HepG2 (cell line): ENCODE data around the gene EGLN1. TPM values are rescaled to one million over a fixed set of nuclear protein-coding genes. Genes with fewer than 3 reads are reported as not detected.
A peak's percentile ranks its signal among the peaks of the same experiment; 100 is the strongest.

Experiments
- HNRNPLL ChIP-seq: fragments of 200-400 bp; formaldehyde crosslinking; IDR thresholded peaks from 2 replicates; pipeline ENCODE4 v1.6.1; 2017; ENCODE audit warnings: mild to moderate bottlenecking, low read depth, low read length; ENCODE audit not compliant: poor library complexity, severe bottlenecking
- IRF1 ChIP-seq: sonication (generic); formaldehyde crosslinking; IDR thresholded peaks from 2 replicates; pipeline ENCODE4 v1.4.0; 2020; ENCODE audit warnings: low read depth, mild to moderate bottlenecking, missing genetic modification reagents
- KDM2A ChIP-seq: sonication (generic); formaldehyde crosslinking; IDR thresholded peaks from 2 replicates; pipeline ENCODE4 v1.4.0; 2020; ENCODE audit warnings: low read depth, missing genetic modification reagents, borderline replicate concordance
- MAZ ChIP-seq, 2 experiments: sonication (generic) in 1 of 2; formaldehyde crosslinking in 1 of 2; IDR thresholded peaks; 2 replicates each; pipeline versions ENCODE4 v1.5.0 to v1.6.1; 2012 to 2020; ENCODE audit warnings: low read depth in 2 of 2, mild to moderate bottlenecking in 2 of 2, borderline replicate concordance in 1 of 2, improper control_type of control experiment in 1 of 2, low read length in 1 of 2, missing genetic modification reagents in 1 of 2, moderate library complexity in 1 of 2
- RBFOX2 ChIP-seq: fragments of 200-400 bp; formaldehyde crosslinking; IDR thresholded peaks from 2 replicates; pipeline ENCODE4 v1.6.1; 2017; ENCODE audit warnings: low read depth, mild to moderate bottlenecking, low read length
- SMAD1 ChIP-seq: sonication (generic); formaldehyde crosslinking; IDR thresholded peaks from 2 replicates; pipeline ENCODE4 v1.4.0; 2020; ENCODE audit warnings: missing genetic modification reagents, low read depth, mild to moderate bottlenecking, borderline replicate concordance
- SMC3 ChIP-seq: IDR thresholded peaks from 2 replicates; pipeline ENCODE4 v1.6.1; 2011; ENCODE audit warnings: low read length, improper control_type of control experiment
- TBL1XR1 ChIP-seq: fragments of 150-350 bp; IDR thresholded peaks from 2 replicates; pipeline ENCODE4 v1.6.1; 2014; ENCODE audit warnings: borderline replicate concordance, low read length; ENCODE audit not compliant: partially characterized antibody
- ZBTB7A ChIP-seq: sonication (generic); formaldehyde crosslinking; IDR thresholded peaks from 2 replicates; pipeline ENCODE4 v1.8.0; 2022; ENCODE audit warnings: mild to moderate bottlenecking, missing genetic modification reagents
- ZFX ChIP-seq: sonication (generic); formaldehyde crosslinking; IDR thresholded peaks from 2 replicates; pipeline ENCODE4 v1.4.0; 2020; ENCODE audit warnings: mild to moderate bottlenecking, low read depth, missing genetic modification reagents, moderate library complexity
- ZMYM4 ChIP-seq: sonication (generic); formaldehyde crosslinking; IDR thresholded peaks from 2 replicates; pipeline ENCODE4 v1.8.1; 2023; ENCODE audit warnings: mild to moderate bottlenecking, missing genetic modification reagents
- ZNF556 ChIP-seq: sonication (generic); formaldehyde crosslinking; IDR thresholded peaks from 2 replicates; pipeline ENCODE4 v1.4.0; 2020; ENCODE audit warnings: mild to moderate bottlenecking, missing genetic modification reagents, borderline replicate concordance
- polyA plus RNA-seq, 8 experiments: library from polyadenylated mRNA; depleted of rRNA in 3 of 8; stranded (reverse) in 7 of 8; unstranded in 1 of 8; fragments of >200 nt; fragmentation: Illumina TruSeq in 4 of 8; extraction: Trizol in 4 of 8; gene quantifications; 2 replicates each; pipeline versions ENCODE4 v1.2.1 to v1.2.3, GENCODE V29; 2011 to 2016; ENCODE audit warnings: low read depth in 4 of 8, missing spikeins in 1 of 8, mixed read lengths in 1 of 8; ENCODE audit not compliant: insufficient read depth in 1 of 8
- total RNA-seq, 5 experiments: library from RNA; depleted of rRNA; stranded (reverse); fragments of >200 nt; fragmentation: Illumina TruSeq; extraction: Trizol; gene quantifications; 2 replicates each; pipeline ENCODE4 v1.2.3, GENCODE V29; 2016; ENCODE audit warnings: low read depth in 1 of 5
- TF ChIP-seq, protein P1 (sequence below): sonication (generic); formaldehyde crosslinking; IDR thresholded peaks from 2 replicates; pipeline ENCODE4 v1.8.0; 2022; ENCODE audit warnings: missing genetic modification reagents, mild to moderate bottlenecking, moderate library complexity, borderline replicate concordance

EGLN1 gene
- total and polyA plus RNA-seq, 2 of the 13 experiments (the other 11 are each of a cell fraction or from before 2014, with no cell fraction given) = 34.4 to 44.1 TPM

DNA sequence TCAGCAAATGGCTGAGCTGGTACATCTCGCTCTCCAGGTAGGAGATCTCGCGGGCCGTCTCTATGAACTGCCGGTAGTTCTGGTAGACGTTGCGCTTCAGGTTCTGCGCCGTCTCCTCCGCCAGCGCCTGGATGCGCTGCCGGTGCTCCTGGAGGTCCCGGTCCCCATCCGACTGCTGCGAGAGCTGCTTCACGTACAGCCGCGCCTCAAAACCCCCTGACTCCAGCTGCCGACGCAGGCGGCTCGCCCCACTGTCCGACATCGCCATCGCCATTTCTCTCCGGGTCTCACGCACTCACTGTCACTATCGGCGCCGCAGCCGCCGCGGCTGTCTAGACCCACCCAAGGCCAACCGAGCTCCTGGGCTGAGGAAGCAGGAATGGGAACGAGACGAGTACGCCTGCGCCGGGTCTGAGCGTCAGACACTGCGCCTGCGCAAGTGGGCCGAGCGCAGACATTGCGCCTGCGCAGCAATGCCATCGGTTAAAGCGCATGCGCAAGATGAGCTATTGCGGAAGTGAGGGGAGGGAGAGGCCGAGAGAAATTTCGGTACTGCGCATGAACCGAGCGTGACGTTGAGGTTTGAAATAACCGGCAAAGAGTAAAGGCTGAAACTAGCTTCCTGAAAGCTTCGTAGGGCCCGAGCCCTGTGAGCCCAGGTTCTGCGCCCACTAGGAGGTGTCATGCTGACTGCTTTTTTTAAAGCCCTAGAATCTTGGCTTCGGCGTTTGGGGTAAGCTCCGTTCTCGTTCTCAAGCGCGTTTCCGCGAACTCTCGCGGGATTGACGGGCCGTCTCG is 84.4 kb downstream of the EGLN1 start, which contains the start of gene EXOC8 (continued):
- TF ChIP-seq, protein P1, sequence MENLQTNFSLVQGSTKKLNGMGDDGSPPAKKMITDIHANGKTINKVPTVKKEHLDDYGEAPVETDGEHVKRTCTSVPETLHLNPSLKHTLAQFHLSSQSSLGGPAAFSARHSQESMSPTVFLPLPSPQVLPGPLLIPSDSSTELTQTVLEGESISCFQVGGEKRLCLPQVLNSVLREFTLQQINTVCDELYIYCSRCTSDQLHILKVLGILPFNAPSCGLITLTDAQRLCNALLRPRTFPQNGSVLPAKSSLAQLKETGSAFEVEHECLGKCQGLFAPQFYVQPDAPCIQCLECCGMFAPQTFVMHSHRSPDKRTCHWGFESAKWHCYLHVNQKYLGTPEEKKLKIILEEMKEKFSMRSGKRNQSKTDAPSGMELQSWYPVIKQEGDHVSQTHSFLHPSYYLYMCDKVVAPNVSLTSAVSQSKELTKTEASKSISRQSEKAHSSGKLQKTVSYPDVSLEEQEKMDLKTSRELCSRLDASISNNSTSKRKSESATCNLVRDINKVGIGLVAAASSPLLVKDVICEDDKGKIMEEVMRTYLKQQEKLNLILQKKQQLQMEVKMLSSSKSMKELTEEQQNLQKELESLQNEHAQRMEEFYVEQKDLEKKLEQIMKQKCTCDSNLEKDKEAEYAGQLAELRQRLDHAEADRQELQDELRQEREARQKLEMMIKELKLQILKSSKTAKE (CRISPR knock-in tag) = no peak
- TF ChIP-seq ZNF556 (CRISPR knock-in tag) = no peak
- no peak for TF ChIP-seq IRF1
- peak; percentile 87 for TF ChIP-seq RBFOX2
- TF ChIP-seq MAZ (IDR thresholded peaks at IDR 0.05; ENCODE audit: borderline replicate concordance, low read depth, low read length) = no peak
- TF ChIP-seq MAZ (CRISPR knock-in tag; IDR thresholded peaks at IDR 0.05; ENCODE audit: low read depth) = peak; percentile 68; the same call in 1 of the 2 replicates
- no peak for TF ChIP-seq SMC3
- TF ChIP-seq KDM2A (CRISPR knock-in tag) = peak; percentile 21; the same call in 1 of the 2 replicates
- peak; percentile 70 for TF ChIP-seq HNRNPLL
- TF ChIP-seq ZMYM4 (CRISPR knock-in tag) = peak; percentile 93
- peak; percentile 65 for TF ChIP-seq ZFX (CRISPR knock-in tag)
- peak; percentile 37 for TF ChIP-seq TBL1XR1
- 0 out of 2 replicates have a peak, but pooled peaks have one; percentile 46 for TF ChIP-seq ZBTB7A (CRISPR knock-in tag)
- TF ChIP-seq SMAD1 (CRISPR knock-in tag) = peak; percentile 80; the same call in 1 of the 2 replicates
